AG10803 (cell line): ENCODE results near the gene DNAH7.
"Not testable (repeated sequence)": the region's sequence is repeated elsewhere in the genome, so short reads cannot be mapped to it uniquely, and the experiment has no call there.

ENCODE experiments used
- DNase-seq: peaks from one replicate; pipeline ENCODE4 v3.0.0; 2010; ENCODE audit warnings: low read depth
- H3K4me3 ChIP-seq: 2 replicates; pipeline ENCODE4 v1.5.1; 2011; ENCODE audit warnings: mild to moderate bottlenecking, low read length, control low read depth
- CTCF ChIP-seq: conservative IDR thresholded peaks from 2 replicates; pipeline ENCODE4 v1.5.1; 2011; ENCODE audit warnings: mild to moderate bottlenecking, low read length, control low read depth, inconsistent platforms

The DNAH7 gene

GRCh38 chr2:195700480-195700879 is 368.2 kb downstream of the DNAH7 start:
- TF ChIP-seq CTCF: no peak
- no peak for DNase-seq
- no peak overlapping the region for H3K4me3 ChIP-seq

- TF ChIP-seq CTCF: no peak
- DNase-seq: no peak
- H3K4me3 ChIP-seq: no peak overlapping the region
These were observed 370.9 kb downstream of the DNAH7 start for GRCh38 chr2:195697681-195698220.

DNA sequence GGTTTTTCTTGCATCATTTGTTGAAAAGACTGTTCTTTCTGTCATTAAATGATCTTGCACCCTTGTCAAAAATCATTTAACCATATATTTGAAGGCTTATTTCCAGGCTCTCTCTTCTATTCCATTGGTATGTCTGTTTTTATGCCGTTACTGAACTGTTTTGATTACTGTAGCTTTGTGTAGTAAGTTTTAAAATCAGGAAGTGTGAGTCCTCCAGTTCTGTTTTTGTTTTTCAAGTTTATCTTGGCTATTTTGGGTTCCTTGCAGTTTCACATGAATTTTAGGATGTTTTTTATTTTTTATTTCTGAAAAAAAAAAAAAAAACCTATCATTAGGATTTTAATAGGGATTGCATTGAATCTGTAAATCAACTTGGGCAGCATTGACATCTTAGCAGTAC is 372.6 kb downstream of the DNAH7 start:
- H3K4me3 ChIP-seq: no peak overlapping the region
- DNase-seq: no peak
- TF ChIP-seq CTCF: no peak

- DNase-seq: no peak
- no peak overlapping the region for H3K4me3 ChIP-seq
- TF ChIP-seq CTCF: no peak
These were observed 373.5 kb downstream of the DNAH7 start for GRCh38 chr2:195695002-195695631.

DNA sequence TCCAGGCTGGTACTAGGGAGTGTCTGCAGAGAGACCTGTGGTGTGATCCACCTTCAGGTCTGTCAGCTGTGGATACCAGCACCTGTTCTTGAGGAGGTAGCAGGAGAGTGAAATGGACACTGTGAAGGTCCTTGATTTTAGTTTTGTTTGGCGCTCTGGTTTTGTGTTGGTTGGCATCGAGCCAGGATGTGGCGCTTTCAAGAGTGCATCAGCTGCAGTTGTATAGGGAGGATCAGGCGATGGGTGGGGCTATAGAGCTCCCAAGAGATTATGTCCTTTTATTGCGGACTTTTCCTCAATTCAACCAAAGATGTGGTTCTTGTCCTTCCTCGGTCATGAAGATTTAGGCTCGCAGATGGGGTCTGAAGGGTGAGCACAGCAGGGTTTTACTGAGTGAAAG is 374.1 kb downstream of the DNAH7 start:
- no peak for TF ChIP-seq CTCF
- no peak for DNase-seq
- H3K4me3 ChIP-seq: no peak overlapping the region

GRCh38 chr2:195692531-195692930 is 376.1 kb downstream of the DNAH7 start:
- not testable (repeated sequence) for DNase-seq, H3K4me3 ChIP-seq
